Mammary epithelial cell (primary cell): ENCODE results near the gene ITGB2.

Source experiments
- EZH2 ChIP-seq: IDR thresholded peaks from 2 replicates; pipeline ENCODE4 v1.6.1; 2012; ENCODE audit warnings: low read length, inconsistent platforms, borderline replicate concordance
- TF ChIP-seq, protein P1 (sequence below), 2 donors: IDR thresholded peaks in 1 of 2; conservative IDR thresholded peaks in 1 of 2; 2 replicates each; pipeline ENCODE4 v1.5.1; 2011 to 2012; ENCODE audit warnings: inconsistent platforms in 2 of 2, low read length in 2 of 2, mild to moderate bottlenecking in 2 of 2, control low read depth in 1 of 2, low read depth in 1 of 2; ENCODE audit not compliant: insufficient read depth in 1 of 2; ENCODE audit errors: extremely low read depth in 1 of 2

DNA sequence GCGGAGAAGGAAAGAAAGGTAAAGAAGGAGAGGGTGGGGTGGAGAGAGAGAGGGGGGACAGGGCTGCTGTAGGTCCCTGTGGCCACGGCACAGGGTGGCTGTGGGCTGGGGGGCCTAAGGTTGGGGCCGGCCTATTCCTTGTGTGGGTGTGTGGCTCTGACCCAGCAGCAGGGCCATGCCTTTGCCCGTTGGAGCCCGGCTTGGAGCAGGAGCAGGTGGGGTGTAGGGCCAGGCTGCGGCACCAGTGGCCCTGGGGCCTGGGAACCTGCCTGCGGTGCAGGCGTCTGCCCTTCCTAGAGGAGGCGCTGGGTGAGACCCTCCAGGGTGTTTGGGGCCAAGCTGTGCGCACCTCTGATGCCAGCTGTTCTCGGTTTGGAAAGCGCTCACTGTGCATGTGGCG, 83.2 kb downstream of the ITGB2 start:
- TF ChIP-seq, protein P1, sequence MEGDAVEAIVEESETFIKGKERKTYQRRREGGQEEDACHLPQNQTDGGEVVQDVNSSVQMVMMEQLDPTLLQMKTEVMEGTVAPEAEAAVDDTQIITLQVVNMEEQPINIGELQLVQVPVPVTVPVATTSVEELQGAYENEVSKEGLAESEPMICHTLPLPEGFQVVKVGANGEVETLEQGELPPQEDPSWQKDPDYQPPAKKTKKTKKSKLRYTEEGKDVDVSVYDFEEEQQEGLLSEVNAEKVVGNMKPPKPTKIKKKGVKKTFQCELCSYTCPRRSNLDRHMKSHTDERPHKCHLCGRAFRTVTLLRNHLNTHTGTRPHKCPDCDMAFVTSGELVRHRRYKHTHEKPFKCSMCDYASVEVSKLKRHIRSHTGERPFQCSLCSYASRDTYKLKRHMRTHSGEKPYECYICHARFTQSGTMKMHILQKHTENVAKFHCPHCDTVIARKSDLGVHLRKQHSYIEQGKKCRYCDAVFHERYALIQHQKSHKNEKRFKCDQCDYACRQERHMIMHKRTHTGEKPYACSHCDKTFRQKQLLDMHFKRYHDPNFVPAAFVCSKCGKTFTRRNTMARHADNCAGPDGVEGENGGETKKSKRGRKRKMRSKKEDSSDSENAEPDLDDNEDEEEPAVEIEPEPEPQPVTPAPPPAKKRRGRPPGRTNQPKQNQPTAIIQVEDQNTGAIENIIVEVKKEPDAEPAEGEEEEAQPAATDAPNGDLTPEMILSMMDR (conservative IDR thresholded peaks at IDR 0.05 in 1 of 2, IDR thresholded peaks at IDR 0.05 in 1 of 2; ENCODE audit: extremely low read depth in 1 of 2, insufficient read depth in 1 of 2, low read depth in 1 of 2, low read length in 2 of 2): no peak
- no peak for TF ChIP-seq EZH2
